ENCODE results near the gene ABCC10.

- TF ChIP-seq CTCF (IDR thresholded peaks at IDR 0.05) (no peak), POLR2A (IDR thresholded peaks at IDR 0.05) (no peak)
These were observed 17.2 kb downstream of the ABCC10 start for GRCh38 chr6:43444582-43444981.
